GM15510 (cell line): ENCODE measurements around the gene IPCEF1.

Experiments
- POLR2A ChIP-seq: IDR thresholded peaks from 3 replicates; pipeline ENCODE4 v1.6.1; 2011; ENCODE audit warnings: borderline replicate concordance; ENCODE audit not compliant: insufficient read length; ENCODE audit errors: extremely low read depth

The IPCEF1 gene

GRCh38 chr6:154292855-154293519, 63.6 kb downstream of the IPCEF1 start:
- TF ChIP-seq POLR2A = no peak

GRCh38 chr6:154292066-154292465, 64.5 kb downstream of the IPCEF1 start:
- no peak for TF ChIP-seq POLR2A

- no peak for TF ChIP-seq POLR2A
Observed at GRCh38 chr6:154289818-154290508, 66.6 kb downstream of the IPCEF1 start.

- no peak for TF ChIP-seq POLR2A
Observed at GRCh38 chr6:154285826-154286225, 70.8 kb downstream of the IPCEF1 start.

- TF ChIP-seq POLR2A = no peak
Observed at GRCh38 chr6:154284313-154284853, 72.2 kb downstream of the IPCEF1 start.

GRCh38 chr6:154280521-154280920, 76.1 kb downstream of the IPCEF1 start:
- TF ChIP-seq POLR2A = no peak

- no peak for TF ChIP-seq POLR2A
Observed at GRCh38 chr6:154277629-154278017, 79.0 kb downstream of the IPCEF1 start.

GRCh38 chr6:154276810-154277628, 79.6 kb downstream of the IPCEF1 start:
- no peak for TF ChIP-seq POLR2A

- no peak for TF ChIP-seq POLR2A
Observed at GRCh38 chr6:154274168-154274567, 82.4 kb downstream of the IPCEF1 start.

GRCh38 chr6:154268486-154268885, 88.1 kb downstream of the IPCEF1 start:
- no peak for TF ChIP-seq POLR2A

GRCh38 chr6:154267508-154268106, 89.0 kb downstream of the IPCEF1 start:
- peak; percentile 53 for TF ChIP-seq POLR2A

- TF ChIP-seq POLR2A = no peak
Observed at GRCh38 chr6:154266560-154267099, 90.0 kb downstream of the IPCEF1 start.

- no peak for TF ChIP-seq POLR2A
Observed at GRCh38 chr6:154261688-154262397, 94.8 kb downstream of the IPCEF1 start.
